GM21786 (cell line): ENCODE results near the gene TUBB4B.

Experiments used
- ATAC-seq: cut with Tn5 transposase; IDR thresholded peaks from one replicate; pipeline ENCODE4 v1.9.1; 2021; ENCODE audit not compliant: unreplicated experiment

TUBB4B gene

GRCh38 chr9:137240841-137241489 is at the start of gene TUBB4B:
Gene TUBB4B (plus strand): TSS chr9:137241287. CDS start chr9:137241361, 74 bp downstream.
- ATAC-seq: peak; percentile 81

GRCh38 chr9:137191691-137192447 is 49.2 kb upstream of the TUBB4B start:
- no peak for ATAC-seq

GRCh38 chr9:137192448-137192780 is 48.7 kb upstream of the TUBB4B start:
- ATAC-seq: no peak

GRCh38 chr9:137192859-137193258 is 48.2 kb upstream of the TUBB4B start:
- no peak for ATAC-seq

GRCh38 chr9:137193771-137194170 is 47.3 kb upstream of the TUBB4B start:
- ATAC-seq: no peak

GRCh38 chr9:137194388-137194787 is 46.7 kb upstream of the TUBB4B start:
- no peak for ATAC-seq

GRCh38 chr9:137194909-137195308 is 46.2 kb upstream of the TUBB4B start:
- no peak for ATAC-seq

GRCh38 chr9:137195525-137196220 is 45.4 kb upstream of the TUBB4B start:
- ATAC-seq: no peak

GRCh38 chr9:137198051-137198901 is 42.8 kb upstream of the TUBB4B start:
- ATAC-seq: no peak

- ATAC-seq: no peak
Observed at GRCh38 chr9:137198902-137199283, 42.2 kb upstream of the TUBB4B start.

- ATAC-seq: no peak
Observed at GRCh38 chr9:137199411-137200121, 41.5 kb upstream of the TUBB4B start.

GRCh38 chr9:137200311-137201204 is 40.5 kb upstream of the TUBB4B start, which contains the start of gene TPRN:
Gene TPRN (minus strand): TSS chr9:137200741. CDS start chr9:137200711, 30 bp downstream.
- ATAC-seq: peak; percentile 91

GRCh38 chr9:137201205-137201868 is 39.8 kb upstream of the TUBB4B start:
- ATAC-seq: no peak

- no peak for ATAC-seq
Observed at GRCh38 chr9:137202966-137203365, 38.1 kb upstream of the TUBB4B start.

GRCh38 chr9:137204731-137205125 is 36.4 kb upstream of the TUBB4B start:
- no peak for ATAC-seq

- no peak for ATAC-seq
Observed at GRCh38 chr9:137205126-137206069, 35.7 kb upstream of the TUBB4B start, which contains the start of the genes NDOR1 and TMEM203. Gene NDOR1 (plus strand): TSS chr9:137205700. CDS start chr9:137205778, 78 bp downstream. Gene TMEM203 (minus strand): TSS chr9:137205648. CDS start chr9:137205414, 234 bp downstream.

- ATAC-seq: no peak
Observed at GRCh38 chr9:137206602-137207001, 34.5 kb upstream of the TUBB4B start.

- ATAC-seq: no peak
Observed at GRCh38 chr9:137211532-137211931, 29.6 kb upstream of the TUBB4B start.
